GM13976 (cell line): ENCODE data around the gene RASEF.

Experiments
- DNase-seq: peaks from one replicate; pipeline ENCODE4 v3.0.0; 2012; ENCODE audit warnings: low spot score
- in situ Hi-C: fragments of 300-500 bp; cut with MboI; formaldehyde crosslinking; loops from one replicate; pipeline ENCODE4 v1.12.0; 2022; ENCODE audit warnings: low sequenced_read_pairs, mixed read lengths, inconsistent platforms; ENCODE audit not compliant: unreplicated experiment
- TF ChIP-seq, protein P1 (sequence below): IDR thresholded peaks from 2 replicates; pipeline ENCODE4 v1.5.1; 2012; ENCODE audit warnings: borderline replicate concordance, mild to moderate bottlenecking; ENCODE audit not compliant: insufficient read depth; ENCODE audit errors: extremely low read depth, missing control alignments, control extremely low read depth

The RASEF gene

DNA sequence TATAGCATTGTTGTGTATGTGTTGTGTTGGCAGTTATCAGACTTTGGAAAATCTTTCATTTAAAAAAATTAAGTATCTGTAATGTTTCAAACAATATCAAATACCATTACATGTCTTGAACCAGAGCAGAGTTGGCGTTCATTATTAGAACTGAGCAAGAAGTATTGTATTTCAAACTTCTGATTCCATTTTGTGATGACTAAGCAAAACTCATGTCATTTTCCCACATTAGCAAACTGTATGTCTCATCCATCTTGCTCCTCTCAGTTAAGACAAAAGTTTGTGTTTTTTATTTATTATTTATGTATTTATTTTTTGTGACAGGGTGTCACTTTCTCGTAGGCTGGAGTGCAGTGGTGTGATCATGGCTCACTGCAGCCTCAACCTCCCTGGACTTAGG lies 4.6 kb upstream of the RASEF start:
- in situ Hi-C loops, result no loop called here
- DNase-seq, result no peak
- TF ChIP-seq, protein P1, sequence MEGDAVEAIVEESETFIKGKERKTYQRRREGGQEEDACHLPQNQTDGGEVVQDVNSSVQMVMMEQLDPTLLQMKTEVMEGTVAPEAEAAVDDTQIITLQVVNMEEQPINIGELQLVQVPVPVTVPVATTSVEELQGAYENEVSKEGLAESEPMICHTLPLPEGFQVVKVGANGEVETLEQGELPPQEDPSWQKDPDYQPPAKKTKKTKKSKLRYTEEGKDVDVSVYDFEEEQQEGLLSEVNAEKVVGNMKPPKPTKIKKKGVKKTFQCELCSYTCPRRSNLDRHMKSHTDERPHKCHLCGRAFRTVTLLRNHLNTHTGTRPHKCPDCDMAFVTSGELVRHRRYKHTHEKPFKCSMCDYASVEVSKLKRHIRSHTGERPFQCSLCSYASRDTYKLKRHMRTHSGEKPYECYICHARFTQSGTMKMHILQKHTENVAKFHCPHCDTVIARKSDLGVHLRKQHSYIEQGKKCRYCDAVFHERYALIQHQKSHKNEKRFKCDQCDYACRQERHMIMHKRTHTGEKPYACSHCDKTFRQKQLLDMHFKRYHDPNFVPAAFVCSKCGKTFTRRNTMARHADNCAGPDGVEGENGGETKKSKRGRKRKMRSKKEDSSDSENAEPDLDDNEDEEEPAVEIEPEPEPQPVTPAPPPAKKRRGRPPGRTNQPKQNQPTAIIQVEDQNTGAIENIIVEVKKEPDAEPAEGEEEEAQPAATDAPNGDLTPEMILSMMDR, result no peak

DNA sequence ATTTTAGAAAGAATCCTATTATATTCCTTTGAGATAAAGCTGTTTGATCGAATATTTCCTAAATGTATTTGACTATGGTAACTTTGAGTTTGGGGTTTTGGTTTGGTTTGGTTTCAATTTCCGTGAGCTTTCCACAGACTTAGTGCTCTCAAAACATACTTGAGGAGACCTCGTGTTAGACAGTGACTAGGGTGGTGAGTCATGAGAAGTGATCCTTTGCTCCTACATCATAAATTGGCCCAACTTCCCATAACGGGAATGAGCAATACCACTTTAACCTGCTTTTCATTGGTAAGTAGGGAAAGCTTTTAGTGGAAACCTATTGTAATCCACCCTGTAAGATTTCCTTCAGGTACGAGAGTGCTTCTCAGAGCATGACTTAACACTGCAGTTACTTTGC lies 3.8 kb upstream of the RASEF start:
- DNase-seq, result no peak
- in situ Hi-C loops, result no loop called here
- TF ChIP-seq, protein P1, result no peak

DNA sequence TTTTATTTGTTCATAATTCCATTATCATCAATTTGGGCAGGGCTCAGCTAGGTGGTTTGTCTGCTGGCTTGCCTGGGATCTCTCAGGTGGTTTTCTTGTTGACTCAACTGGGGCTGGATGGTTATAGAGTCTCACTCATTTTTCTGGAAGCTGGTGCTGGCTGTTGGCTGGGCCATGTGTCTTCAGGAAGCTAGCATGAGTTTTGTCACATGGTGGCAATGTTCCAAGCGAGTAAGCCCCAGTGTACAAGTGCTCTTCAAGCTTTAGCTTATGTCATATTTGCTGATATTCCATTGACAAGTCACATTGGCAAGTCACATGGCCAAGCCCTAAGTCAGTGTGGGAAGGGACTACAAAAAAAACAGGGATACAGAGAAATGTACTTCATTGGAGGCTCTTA lies 2.3 kb upstream of the RASEF start:
- in situ Hi-C loops, result no loop called here
- DNase-seq, result no peak
- TF ChIP-seq, protein P1, result no peak

DNA sequence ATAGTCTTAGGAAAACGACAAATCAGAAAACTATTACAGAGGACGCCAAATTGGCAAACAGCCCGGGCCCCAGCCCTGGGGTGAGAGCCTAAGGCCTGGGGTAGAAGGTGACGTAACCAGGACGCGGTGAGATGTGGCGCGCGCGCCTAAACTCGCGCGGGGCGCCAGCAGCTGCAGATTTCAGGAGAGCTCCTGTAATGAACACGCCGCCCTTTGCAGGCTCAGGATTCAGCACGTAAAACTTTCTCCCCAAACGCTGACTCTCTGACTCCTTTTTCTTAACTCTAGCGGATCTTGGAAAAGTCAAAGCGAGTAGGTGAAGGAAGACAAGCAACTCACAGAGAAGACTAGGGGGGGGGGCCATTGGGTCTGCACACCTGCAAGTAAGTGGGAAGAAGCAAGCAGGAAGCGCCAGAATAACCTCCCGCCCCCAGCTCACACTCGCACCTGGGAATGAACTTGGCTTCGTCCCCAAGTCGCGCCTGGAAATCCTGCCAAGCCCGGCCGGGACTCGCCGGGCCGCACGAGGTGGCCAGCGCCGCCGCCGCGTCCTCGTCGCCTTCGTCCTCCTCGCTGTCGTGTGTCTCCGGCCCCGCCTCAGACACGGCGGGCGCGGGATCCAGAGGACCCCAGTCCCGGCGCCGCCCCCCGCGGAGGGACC lies 822 bp downstream of the RASEF start:
- no peak for DNase-seq
- TF ChIP-seq, protein P1, result no peak
- in situ Hi-C loops, result no loop called here

DNA sequence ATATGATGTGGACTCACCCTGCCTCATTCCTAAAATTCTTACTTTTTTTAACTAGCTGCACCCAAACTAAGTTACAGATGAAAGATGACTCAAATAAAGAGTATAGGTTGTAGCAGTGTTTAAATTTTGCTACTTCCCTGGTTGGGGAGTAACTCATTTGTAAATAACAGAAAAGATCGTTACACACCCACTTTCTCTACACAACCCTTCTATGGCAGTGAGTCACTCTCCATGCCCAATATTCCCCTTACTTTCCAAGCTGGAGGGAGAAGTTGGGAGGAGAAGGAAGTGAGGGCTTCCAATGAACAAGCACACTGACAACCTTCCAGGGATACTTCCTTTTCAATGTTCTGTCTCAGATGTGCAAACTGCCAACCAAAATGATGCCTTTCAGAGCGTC lies 1.9 kb downstream of the RASEF start:
- in situ Hi-C loops, result no loop called here
- no peak for DNase-seq
- TF ChIP-seq, protein P1, result no peak

DNA sequence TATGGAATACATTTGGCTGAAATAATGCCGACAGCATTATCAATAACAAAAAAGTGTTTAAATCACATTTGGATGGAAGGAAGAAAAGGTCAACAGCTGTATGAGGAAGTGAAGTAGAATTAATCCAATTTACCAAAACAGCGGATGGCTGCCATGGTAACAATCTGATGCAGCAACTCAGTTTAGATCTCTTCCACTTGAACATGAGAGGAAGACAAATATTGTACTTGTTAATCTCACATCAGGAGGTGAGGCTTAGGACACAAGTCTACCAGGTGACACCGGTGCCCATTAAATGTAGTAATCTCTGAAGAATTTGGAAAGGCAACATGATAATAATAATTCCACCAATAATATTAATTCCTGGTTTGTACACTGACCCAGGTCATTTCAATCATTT lies 2.4 kb downstream of the RASEF start:
- no peak for DNase-seq
- TF ChIP-seq, protein P1, result no peak
- in situ Hi-C loops, result no loop called here
